OCI-M2 (cell line): ENCODE data around the gene FOXO4.

ENCODE experiments used
- DNase-seq: peaks from one replicate; lab custom pipeline; 2025; ENCODE audit not compliant: unreplicated experiment; lab: John Stamatoyannopoulos, UW

Gene FOXO4

DNA sequence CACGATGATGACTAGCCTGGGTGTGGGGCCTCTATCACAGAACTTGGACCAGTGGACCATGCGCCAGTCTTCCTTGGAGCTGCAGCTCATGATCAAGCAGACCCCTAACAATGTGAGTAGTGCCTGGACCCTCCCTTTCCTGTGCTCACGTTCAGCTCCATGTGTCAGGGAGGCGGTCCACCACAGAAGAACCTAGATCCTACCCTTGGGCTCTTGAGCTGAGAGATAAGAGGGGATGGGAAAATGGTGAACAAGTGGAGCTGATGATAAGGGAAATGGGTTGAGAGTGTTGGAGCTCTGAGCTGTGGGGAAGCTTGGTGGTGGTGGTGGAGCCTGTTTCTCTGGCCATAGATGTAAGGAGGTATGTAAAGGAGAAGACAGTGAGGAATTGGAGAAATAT is 35.9 kb downstream of the FOXO4 start:
- DNase-seq, result peak; percentile 60

DNA sequence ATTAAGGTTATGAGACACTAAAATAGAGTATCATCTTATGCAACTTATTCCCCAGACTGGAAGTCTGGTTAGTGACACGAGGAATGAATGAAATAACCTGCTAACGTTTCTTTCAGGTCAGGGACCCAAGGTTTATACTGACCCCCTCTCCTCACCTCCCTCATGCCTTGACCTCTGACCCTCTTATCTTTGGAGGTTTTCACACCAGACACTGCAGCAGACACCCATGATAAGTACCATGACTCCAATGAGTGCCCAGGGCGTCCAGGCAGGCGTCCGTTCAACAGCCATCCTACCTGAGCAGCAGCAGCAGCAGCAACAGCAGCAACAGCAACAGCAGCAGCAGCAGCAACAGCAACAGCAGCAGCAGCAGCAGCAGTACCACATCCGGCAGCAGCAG is 44.8 kb downstream of the FOXO4 start:
- no peak for DNase-seq

DNA sequence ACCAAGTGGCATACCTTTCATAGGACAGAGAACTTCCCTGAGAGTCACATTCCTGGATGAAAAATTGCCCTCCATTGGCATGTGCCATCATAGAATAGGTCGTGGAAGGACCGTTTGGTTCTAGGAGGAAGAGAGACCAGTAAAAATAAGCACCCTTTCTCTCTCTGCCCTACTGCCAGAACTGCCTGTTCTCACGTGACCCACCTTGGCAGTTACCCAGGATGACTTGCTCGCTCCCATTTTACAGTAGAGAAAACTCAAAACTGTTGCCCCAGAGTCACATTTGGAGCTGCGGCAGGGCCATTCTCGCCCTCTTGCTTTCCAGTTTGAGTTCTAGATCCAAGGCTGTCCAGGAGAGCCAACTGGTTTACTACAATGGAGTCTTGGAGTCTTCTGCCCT is 47.9 kb downstream of the FOXO4 start:
- DNase-seq, result no peak

DNA sequence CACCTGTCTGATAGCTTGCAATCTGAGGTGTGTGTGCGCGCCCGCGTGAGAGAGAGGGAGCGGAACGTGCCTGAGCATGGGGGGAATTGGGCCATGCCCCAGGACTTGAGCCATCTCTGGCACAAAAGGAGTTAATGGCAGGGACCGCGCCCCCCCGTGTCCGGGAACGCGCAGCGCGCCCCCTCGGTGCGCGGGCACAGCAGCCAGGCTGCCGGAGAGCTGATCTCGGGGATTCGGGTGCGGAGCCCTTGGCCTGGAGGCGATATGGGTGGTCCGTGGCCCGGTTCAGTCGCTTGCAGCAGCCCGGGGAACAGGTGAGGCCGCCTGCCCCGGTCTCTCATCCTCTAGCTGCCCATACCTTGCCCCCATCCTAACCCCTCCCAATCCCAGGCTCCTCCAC is 49.0 kb downstream of the FOXO4 start, which contains the start of gene NLGN3:
TSS of gene NLGN3 (plus strand) at position 191 of the 400 bp plus-strand sequence. CDS start 2,909 bp downstream, outside the sequence.
- DNase-seq, result no peak

DNA sequence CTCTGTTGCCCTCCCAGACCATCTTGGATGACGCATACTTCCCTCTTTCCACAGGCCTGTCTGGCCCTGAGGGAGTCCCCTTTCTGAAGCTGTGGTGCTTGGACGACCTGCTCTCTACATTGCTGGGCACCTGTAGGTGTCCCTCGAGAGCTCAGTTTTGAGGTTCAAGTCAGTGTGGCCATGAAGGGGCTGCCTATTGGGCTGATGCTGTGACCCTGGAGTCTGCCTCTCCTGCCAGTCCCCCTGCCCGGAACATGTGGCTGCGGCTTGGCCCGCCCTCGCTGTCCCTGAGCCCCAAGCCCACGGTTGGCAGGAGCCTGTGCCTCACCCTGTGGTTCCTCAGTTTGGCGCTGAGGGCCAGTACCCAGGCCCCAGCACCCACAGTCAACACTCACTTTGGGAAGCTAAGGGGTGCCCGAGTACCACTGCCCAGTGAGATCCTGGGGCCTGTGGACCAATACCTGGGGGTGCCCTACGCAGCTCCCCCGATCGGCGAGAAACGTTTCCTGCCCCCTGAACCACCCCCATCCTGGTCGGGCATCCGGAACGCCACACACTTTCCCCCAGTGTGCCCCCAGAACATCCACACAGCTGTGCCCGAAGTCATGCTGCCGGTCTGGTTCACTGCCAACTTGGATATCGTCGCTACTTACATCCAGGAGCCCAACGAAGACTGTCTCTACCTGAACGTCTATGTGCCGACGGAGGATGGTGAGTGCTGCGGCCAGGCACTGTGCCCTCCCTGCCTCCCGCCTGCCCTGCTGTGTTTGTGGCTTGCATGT is 52.0 kb downstream of the FOXO4 start:
- no peak for DNase-seq

DNA sequence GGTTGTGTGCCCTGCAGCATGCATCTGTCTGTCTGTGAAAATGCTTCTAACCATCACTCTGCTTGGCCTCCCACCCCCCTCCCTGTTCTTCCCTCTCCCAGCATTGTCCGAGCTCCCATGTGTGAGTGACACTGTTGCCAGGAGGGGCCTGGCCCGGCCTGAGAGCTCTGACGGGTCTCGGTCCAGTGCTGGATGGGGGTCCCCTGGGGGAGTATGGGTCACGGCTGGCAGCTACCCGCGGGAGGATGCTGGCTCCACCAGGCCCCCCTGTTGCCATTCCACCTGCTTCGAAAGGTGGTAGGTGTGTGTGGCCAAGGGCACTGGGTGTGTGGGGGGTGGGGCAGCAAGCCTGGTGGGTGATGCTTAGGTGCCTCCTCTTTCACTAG is 52.6 kb downstream of the FOXO4 start:
- DNase-seq, result no peak

DNA sequence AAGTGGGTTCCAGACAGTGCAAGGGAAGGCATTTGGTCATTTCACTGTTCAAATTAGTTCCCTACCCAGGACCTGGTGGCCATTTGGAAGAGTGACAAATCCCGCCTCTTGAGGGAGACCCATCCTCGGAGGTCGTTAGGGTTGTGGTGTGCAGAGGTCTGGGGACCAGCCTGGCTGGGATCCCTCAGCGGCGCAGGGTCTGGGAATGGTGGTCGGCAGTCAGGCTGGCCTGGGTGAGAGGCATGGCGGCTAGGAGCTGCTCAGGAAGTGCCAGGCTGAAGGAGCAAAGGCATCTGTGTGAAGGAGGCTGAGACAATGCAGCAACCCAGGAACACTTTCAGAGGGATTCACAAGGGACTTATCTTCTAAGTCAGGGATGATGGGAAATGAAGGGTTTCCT is 55.7 kb downstream of the FOXO4 start:
- DNase-seq, result no peak
